SK-N-DZ (cell line): ENCODE measurements around the gene COL23A1.
A peak's percentile ranks its signal among the peaks of the same experiment; 100 is the strongest.

Source experiments
- DNase-seq: peaks from one replicate; pipeline ENCODE4 v3.0.0-alpha.2; 2015; ENCODE audit warnings: low spot score

Gene COL23A1

GRCh38 chr5:178215280-178216002, 374.8 kb downstream of the COL23A1 start:
- DNase-seq, result no peak

GRCh38 chr5:178214160-178214803, 375.9 kb downstream of the COL23A1 start:
- DNase-seq, result no peak

GRCh38 chr5:178213748-178214151, 376.4 kb downstream of the COL23A1 start:
- no peak for DNase-seq

GRCh38 chr5:178213003-178213461, 377.2 kb downstream of the COL23A1 start:
- DNase-seq, result no peak

- no peak for DNase-seq
Measured at GRCh38 chr5:178212241-178213002, 377.8 kb downstream of the COL23A1 start.

- DNase-seq, result no peak
Measured at GRCh38 chr5:178211095-178212048, 378.8 kb downstream of the COL23A1 start.

- DNase-seq, result no peak
Measured at GRCh38 chr5:178210686-178211085, 379.5 kb downstream of the COL23A1 start.

GRCh38 chr5:178210073-178210535, 380.1 kb downstream of the COL23A1 start:
- DNase-seq, result no peak

GRCh38 chr5:178209334-178210072, 380.7 kb downstream of the COL23A1 start:
- no peak for DNase-seq

GRCh38 chr5:178208540-178209227, 381.5 kb downstream of the COL23A1 start:
- DNase-seq, result no peak

- no peak for DNase-seq
Measured at GRCh38 chr5:178207917-178208280, 382.3 kb downstream of the COL23A1 start.

GRCh38 chr5:178207183-178207916, 382.8 kb downstream of the COL23A1 start:
- no peak for DNase-seq

GRCh38 chr5:178206166-178207101, 383.8 kb downstream of the COL23A1 start:
- no peak for DNase-seq

- DNase-seq, result no peak
Measured at GRCh38 chr5:178205749-178206047, 384.5 kb downstream of the COL23A1 start.

GRCh38 chr5:178204935-178205748, 385.1 kb downstream of the COL23A1 start:
- DNase-seq, result peak; percentile 61

GRCh38 chr5:178204182-178204934, 385.8 kb downstream of the COL23A1 start, which contains the start of gene HNRNPAB:
Gene HNRNPAB, plus strand, starts transcription at chr5:178204533. Its CDS starts 305 bp downstream, at chr5:178204838.
- DNase-seq, result peak; percentile 94
